Stimulated activated memory B cell treated with anti-CD40 and anti-IgM and Interleukin-4, amounts not matched to agents 10 μg/mL and 1 μg/mL and 100 μg/mL, for 72 hours (primary cell): ENCODE data around the gene DPH1.

Experiments
- ATAC-seq: fragments of 150-1000 bp; cut with Tn5 transposase; 2 replicates; pipeline ENCODE4 v1.10.0; 2021
- H3K27ac Mint-ChIP-seq: one replicate; pipeline ENCODE4 v1.8.0; 2022; ENCODE audit warnings: mild to moderate bottlenecking, mixed read lengths
- H3K27me3 Mint-ChIP-seq: one replicate; pipeline ENCODE4 v1.8.0; 2022; ENCODE audit warnings: mixed read lengths
- H3K36me3 Mint-ChIP-seq: one replicate; pipeline ENCODE4 v1.8.0; 2022; ENCODE audit warnings: mixed read lengths
- H3K4me1 Mint-ChIP-seq: one replicate; pipeline ENCODE4 v1.8.0; 2022; ENCODE audit warnings: mixed read lengths
- H3K4me3 Mint-ChIP-seq: one replicate; pipeline ENCODE4 v1.8.0; 2022; ENCODE audit warnings: mild to moderate bottlenecking, moderate library complexity, mixed read lengths
- H3K9me3 Mint-ChIP-seq: one replicate; pipeline ENCODE4 v1.8.0; 2022; ENCODE audit warnings: mixed read lengths

DPH1 gene

DNA sequence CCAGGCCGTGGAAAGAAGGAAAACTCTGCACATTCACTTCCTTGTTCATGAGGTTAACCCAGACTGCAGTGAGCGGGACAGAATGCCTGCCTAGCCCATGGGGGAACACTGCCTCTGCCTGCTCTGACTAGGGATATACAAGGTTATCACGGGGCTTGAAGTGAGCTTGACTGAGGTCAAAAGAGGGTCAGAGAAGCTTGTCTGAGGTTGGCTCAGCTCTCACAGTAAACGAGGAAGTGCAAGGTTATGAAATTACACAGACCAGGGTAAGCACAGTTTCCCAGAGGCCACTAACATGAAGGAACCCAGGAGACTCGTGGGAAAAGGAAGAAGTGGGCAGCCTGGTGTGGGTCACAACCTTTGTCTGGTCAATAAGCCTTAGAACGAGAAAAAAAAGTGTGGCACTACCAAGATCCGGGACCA is 53.7 kb downstream of the DPH1 start:
- ATAC-seq = peak; percentile 86
- Mint-ChIP-seq H3K27ac (peak overlapping the region; percentile 83), H3K4me1 (peaks cover 54% of the 10 kb centered on the region), H3K9me3 (no peaks in the 10 kb centered on the region), H3K4me3 (peak overlapping the region; percentile 1), H3K27me3 (no peaks in the 10 kb centered on the region), H3K36me3 (peaks cover 53% of the 10 kb centered on the region)

DNA sequence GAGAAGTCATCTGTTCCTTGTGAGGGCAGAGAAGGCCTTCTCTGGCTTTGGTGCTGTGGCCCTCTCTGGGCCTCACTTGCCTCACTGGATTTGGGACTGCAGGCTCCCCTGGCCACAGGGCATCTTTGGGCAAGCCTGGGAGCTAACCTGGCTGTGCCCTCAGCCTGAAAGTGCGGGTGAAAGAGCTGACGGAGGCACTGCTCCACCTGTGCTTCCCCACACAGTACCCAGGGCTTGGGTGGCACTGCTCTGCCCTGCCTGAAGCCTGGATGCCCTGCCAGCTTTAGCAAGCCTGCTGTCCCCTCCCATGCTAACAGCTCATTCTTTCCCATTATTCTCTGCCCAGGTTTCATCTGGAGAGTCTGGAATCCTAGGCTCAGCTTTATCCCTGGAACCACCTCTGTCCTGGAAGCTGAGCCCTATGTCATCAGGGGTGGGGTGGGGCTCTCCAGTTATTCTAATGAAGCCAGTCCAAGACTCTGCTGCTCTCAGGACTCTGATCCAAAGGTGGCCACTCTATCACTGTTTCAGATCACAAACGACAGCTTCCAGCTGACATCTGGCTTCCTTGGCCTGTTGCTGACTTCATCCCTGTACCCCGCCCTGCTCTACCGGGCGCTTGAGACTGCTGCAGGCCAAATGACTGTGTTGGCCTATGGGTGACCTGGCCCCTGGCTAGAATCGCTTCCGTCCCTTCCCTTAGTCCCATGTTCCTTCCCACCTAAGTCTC is 54.2 kb downstream of the DPH1 start:
- Mint-ChIP-seq H3K27me3 (no peaks in the 10 kb centered on the region), H3K36me3 (peaks cover 47% of the 10 kb centered on the region), H3K4me3 (no peak overlapping the region), H3K27ac (peak overlapping the region; percentile 83), H3K9me3 (no peaks in the 10 kb centered on the region), H3K4me1 (peaks cover 60% of the 10 kb centered on the region)
- ATAC-seq = peak; percentile 4

DNA sequence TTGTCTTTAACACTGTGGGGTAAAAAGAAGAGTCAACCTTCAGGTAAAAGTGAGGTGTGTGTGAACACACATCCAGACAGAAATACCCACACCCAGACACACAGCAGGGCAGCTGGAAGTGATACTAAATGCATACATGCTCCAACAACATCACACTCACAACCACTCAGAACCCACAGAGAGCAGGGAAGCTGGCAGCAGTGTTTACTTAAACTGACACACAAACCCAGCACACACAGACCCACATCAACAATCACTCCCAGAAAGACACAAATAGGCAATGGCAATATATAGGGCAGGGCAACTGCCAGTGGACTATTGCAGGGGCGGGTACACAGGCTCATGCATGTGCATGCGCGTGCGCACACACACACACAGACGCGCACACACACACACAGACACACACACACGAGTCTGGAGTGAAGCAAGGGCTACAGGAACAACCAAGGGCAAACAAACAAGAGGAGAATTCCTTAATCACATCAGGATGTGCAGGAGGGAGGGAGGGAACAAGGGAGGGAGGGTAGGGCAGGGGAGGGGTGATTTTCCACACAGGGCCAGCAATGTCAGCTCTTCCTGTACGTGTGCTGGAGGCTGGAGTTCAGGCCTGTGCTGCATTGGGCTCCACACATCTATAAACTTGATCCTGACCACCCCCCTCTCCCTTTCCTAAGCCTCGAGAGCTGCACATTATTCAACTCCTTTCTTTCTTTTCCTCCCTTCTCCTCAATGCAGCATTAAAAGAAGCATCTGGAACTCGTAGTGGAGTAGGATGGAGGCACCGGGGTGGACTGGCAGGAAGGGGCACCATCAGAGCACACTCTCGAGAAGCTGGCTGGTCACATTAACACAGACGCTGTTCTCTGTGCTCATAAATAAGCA is 55.1 kb downstream of the DPH1 start:
- no peaks in the 10 kb centered on the region for H3K9me3 Mint-ChIP-seq
- peaks cover 68% of the 10 kb centered on the region for H3K4me1 Mint-ChIP-seq
- no peak overlapping the region for H3K4me3 Mint-ChIP-seq
- peaks cover 39% of the 10 kb centered on the region for H3K36me3 Mint-ChIP-seq
- ATAC-seq = no peak
- peak overlapping the region; percentile 94 for H3K27ac Mint-ChIP-seq
- H3K27me3 Mint-ChIP-seq = no peaks in the 10 kb centered on the region

DNA sequence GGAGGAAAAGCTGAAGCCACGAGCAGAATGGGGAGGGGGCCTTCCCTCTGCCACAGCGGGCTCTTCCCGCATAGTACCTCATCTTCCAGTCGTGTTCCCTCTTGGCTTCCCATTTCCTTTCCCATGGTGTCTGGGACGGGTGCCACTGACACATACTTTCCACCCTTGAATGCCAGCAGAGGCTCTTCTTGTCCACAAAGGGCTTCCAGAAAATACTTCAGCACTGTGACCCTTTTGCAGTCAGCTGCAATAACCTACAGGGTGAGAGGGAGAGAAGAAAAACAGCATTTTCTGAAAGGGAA is 55.6 kb downstream of the DPH1 start:
- Mint-ChIP-seq H3K4me3 (no peak overlapping the region), H3K27ac (peak overlapping the region; percentile 94), H3K27me3 (no peaks in the 10 kb centered on the region), H3K9me3 (no peaks in the 10 kb centered on the region), H3K36me3 (peaks cover 37% of the 10 kb centered on the region), H3K4me1 (peaks cover 73% of the 10 kb centered on the region)
- no peak for ATAC-seq

DNA sequence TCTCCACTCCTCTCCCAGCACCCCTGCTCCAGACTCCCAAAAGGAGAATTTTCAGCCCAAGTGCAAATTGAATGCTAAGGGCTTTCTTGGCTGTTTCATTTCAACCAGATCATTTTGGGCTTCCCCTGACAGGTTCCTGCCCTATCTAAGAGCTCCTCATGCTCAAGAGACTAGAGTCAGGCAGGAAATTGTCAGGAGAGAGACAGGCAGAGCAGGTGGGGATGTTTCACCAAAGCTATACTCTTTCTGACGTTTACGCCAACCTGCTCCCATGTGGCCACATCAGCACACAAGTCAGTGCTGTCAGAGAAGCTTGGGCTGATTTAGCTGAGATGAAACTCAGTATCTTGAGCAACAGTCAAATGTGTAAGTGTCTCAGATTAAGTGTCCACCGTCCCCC is 56.4 kb downstream of the DPH1 start:
- no peaks in the 10 kb centered on the region for H3K9me3 Mint-ChIP-seq
- H3K4me1 Mint-ChIP-seq = peaks cover 80% of the 10 kb centered on the region
- H3K27me3 Mint-ChIP-seq = no peaks in the 10 kb centered on the region
- H3K27ac Mint-ChIP-seq = peak overlapping the region; percentile 94
- no peak for ATAC-seq
- H3K36me3 Mint-ChIP-seq = peaks cover 37% of the 10 kb centered on the region
- H3K4me3 Mint-ChIP-seq = no peak overlapping the region

DNA sequence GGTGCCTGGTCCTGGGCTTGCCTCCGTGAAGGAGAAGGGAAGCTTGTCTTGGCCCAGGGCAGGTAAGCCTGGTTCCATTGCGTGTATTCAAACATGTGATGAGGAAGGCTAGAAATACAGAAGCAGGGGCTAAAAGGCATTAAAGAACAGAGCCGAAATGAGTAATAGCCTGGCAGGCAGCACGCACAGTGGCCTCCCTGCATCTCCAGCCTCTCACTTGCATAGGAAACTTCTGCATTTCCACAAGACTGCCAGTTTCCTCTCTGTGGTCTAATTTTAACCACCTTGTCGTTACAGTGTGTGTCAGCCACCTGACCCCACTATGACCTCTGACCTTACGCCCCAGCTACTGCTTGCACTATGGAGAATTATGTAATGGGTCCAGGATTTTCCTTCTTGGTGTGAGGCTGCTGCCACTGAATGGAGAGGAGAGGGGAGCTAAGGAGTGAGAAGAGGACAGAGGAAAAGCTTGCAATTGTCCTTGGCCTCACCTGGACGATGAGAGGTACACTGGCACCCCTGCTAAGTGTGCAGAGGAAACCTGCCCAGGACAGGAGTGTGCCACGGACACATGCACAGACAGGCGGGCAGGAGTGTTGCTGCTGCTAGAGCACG is 57.8 kb downstream of the DPH1 start:
- Mint-ChIP-seq H3K27ac (peak overlapping the region; percentile 94), H3K36me3 (peaks cover 33% of the 10 kb centered on the region), H3K4me3 (peak overlapping the region; percentile 67), H3K27me3 (no peaks in the 10 kb centered on the region), H3K9me3 (no peaks in the 10 kb centered on the region), H3K4me1 (peaks cover 88% of the 10 kb centered on the region)
- ATAC-seq = peak; percentile 82

DNA sequence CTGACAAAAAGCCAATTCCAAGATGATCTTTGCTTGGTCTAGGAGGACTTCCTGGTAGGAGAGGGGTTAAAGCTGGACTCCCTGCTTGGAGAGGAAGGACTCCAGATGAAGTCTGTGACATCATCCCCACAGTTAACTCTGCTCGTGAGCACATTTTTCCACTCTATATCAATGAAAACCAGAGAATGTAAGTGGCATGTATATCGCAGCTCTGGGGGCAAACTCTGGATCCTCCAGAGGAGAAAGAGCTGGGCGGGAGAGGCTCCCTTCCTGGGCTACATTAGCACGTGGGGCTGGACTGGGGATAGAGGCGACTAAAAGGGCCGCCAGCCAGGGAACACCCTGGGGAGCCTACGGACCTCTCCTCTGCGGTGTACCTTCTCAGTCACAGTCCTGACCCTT is 59.1 kb downstream of the DPH1 start:
- Mint-ChIP-seq H3K9me3 (no peaks in the 10 kb centered on the region), H3K27ac (peak overlapping the region; percentile 94), H3K36me3 (peaks cover 38% of the 10 kb centered on the region), H3K27me3 (no peaks in the 10 kb centered on the region), H3K4me3 (peak overlapping the region; percentile 89), H3K4me1 (peaks cover 77% of the 10 kb centered on the region)
- peak; percentile 39 for ATAC-seq

DNA sequence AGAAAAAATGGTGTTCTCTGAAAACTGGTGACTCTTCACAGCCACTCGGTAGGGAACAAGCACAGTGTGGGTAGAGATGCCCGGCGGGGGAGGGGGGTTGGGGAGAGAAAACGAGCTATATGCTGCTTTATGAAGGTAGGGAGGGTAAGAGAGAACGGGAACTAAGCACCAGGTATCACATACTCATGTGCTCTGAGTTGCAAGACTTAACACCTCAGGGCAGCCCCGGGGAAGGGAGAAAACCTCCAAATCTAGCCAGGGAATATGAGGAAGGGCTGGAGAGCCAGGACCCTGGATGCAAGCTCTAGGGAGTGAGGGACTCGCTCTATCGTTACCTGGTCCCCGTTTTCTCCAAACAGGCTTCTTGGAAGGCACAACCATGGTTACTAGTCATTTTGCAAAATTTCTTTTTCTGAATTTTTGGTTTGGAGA is 60.3 kb downstream of the DPH1 start:
- peak overlapping the region; percentile 89 for H3K4me3 Mint-ChIP-seq
- H3K4me1 Mint-ChIP-seq = peaks cover 66% of the 10 kb centered on the region
- H3K9me3 Mint-ChIP-seq = no peaks in the 10 kb centered on the region

DNA sequence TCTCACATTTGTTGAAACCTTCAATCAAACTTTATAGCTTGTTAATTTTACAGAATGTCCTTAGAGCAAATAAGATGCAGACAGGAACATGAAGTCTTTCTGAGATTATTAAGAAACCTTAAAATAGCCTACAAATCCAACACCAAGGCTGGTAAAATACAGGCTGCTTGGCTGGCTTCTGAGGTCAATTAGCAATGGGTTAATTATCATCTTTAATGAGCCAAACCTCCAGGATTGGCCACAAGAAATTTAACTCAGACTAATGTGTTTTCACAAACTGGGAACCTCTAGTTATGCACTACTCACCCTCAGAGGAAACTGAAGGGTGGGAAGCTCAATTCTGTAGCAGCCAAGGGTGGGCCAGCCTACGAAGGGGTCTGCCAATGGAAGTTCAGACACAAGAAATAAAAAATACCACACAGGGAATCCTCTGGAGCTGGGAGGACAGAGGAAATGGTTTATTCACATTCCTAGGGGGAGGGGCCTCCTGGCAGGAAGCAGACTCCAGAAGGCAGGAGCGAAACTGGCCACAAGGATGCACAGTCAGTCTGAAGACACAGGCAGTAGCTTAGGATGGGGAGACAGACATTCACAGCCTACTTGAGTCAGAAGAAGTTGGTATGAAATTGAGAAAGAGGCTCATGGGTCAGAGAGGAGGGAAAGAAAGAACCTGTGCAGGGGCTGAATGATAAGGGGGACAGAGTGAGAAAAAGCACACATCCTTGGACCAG is 61.0 kb downstream of the DPH1 start:
- Mint-ChIP-seq H3K9me3 (no peaks in the 10 kb centered on the region), H3K4me3 (no peak overlapping the region), H3K4me1 (peaks cover 60% of the 10 kb centered on the region), H3K36me3 (peaks cover 23% of the 10 kb centered on the region), H3K27me3 (no peaks in the 10 kb centered on the region), H3K27ac (peak overlapping the region; percentile 94)
- ATAC-seq = no peak

More for the DNA sequence above, 60.3 kb downstream of the DPH1 start:
- Mint-ChIP-seq H3K27ac (peak overlapping the region; percentile 94), H3K27me3 (no peaks in the 10 kb centered on the region), H3K36me3 (peaks cover 28% of the 10 kb centered on the region)
- ATAC-seq = peak; percentile 36

DNA sequence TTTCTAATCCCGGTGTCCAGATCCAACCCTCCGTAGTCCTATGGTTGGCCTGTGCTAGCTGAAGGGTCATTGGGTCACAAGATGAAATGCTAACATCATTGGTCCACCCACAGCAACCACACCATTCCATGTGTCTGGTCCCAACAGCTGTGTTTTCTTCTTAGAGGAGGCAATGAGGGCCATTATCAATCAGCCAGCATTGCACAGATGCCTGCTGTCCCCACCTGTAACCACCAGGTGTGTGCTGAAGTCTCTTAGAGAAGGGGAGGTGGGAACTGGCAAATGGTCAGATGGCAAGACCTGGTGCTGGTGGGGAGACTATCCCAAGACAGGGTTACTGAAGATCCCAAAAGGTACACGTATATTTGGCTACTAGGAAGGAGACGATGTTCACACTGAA is 62.3 kb downstream of the DPH1 start:
- Mint-ChIP-seq H3K4me3 (no peak overlapping the region), H3K27ac (no peak overlapping the region), H3K36me3 (peaks cover 18% of the 10 kb centered on the region), H3K4me1 (peaks cover 47% of the 10 kb centered on the region), H3K27me3 (no peaks in the 10 kb centered on the region), H3K9me3 (no peaks in the 10 kb centered on the region)
- ATAC-seq = no peak

DNA sequence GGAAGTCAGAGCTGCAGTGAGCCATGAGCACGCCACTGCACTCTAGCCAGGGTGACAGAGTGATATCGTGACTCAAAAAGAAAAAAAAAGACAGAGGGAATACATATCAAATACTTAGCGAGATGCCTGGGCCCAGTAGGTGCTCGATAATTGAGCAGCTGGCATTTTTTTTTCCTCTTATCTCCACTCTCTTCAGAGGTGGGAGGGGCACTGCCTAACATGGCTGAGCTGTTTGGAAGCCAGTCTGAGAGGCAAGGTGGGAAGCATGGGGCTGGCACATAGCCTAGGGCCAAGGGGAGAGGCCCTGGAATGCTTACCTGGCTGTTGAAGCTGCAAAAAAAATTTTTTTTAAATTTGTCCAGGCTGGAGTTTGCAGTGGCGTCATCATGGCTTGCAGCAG is 63.4 kb downstream of the DPH1 start:
- ATAC-seq = no peak
- Mint-ChIP-seq H3K9me3 (no peaks in the 10 kb centered on the region), H3K4me1 (peaks cover 36% of the 10 kb centered on the region), H3K27me3 (no peaks in the 10 kb centered on the region), H3K27ac (no peak overlapping the region), H3K4me3 (no peak overlapping the region), H3K36me3 (peaks cover 17% of the 10 kb centered on the region)
